ENCODE data around the gene SCARB1. TPM values are rescaled to one million over a fixed set of nuclear protein-coding genes. Genes with fewer than 3 reads are reported as not detected.

The SCARB1 gene
- polyA plus RNA-seq, 4 donors, result 41.9 to 230 (median 180) TPM

DNA sequence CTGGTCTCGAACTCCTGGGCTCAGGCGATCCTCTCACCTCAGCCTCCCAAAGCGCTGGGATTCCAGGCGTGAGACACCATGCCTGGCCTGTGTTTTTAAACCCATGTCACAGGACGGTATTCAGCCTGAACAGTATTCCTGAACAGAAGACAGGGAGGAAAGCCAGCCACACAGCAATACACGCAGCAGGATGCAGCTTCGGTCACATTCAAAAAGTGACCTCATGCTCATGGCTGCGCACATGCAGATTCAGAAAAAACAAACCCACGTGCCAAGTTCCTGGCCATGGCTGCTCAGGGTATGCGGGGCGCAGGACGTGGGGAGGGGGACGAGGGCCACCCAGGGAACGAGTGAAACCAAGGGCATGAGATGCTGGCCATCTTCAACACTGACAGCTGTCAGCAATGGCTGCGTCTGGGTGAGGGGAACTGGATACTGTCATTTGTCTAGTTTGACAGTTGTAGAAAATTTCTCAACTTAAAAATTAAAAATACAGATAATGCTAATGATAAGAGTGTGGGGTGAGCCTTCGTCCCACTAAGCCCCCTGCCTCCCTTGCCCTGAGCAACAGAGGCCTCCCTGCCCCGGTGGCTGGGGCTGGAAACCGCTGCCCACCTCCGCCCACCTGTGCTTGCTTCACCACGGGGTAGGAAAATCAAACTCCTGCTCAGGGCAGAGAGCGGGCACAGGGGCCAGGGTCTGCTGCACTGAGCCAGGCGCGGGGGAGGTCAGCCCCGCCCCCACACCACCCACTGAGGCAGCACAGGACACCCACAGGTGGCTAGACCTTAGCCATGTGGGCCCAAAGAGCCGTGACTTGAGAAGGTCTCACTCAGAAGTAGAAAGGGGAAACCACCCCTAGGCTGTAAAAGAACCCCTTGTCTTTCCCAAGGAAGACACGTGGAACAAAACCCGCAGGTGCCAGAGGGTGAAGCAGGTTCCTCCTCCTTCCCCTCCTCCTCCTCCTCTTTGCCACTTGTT, 84.2 kb downstream of the SCARB1 start:
- H3K27me3 ChIP-seq (ENCODE audit: control insufficient read depth in 3 of 3, insufficient read depth in 3 of 3, low read length in 3 of 3), result no peaks in the 10 kb centered on the region
- no peaks in the 10 kb centered on the region for H3K9me3 ChIP-seq (ENCODE audit: control insufficient read depth in 2 of 2, insufficient read depth in 1 of 2, low read depth in 1 of 2, low read length in 1 of 2)
- H3K36me3 ChIP-seq (ENCODE audit: control insufficient read depth in 3 of 3, insufficient read depth in 2 of 3, low read depth in 1 of 3, low read length in 3 of 3), result peaks cover 0 to 64% (median 6%) of the 10 kb centered on the region in 3 donors
- H3K4me1 ChIP-seq (ENCODE audit: control insufficient read depth in 3 of 3, insufficient read depth in 2 of 3, low read depth in 1 of 3, low read length in 2 of 3), result peaks cover 0 to 14% (median 0%) of the 10 kb centered on the region in 3 donors
- WGBS, 3 donors, result 81 to 88% (median 83%) methylated on average over 27 of the region's 27 CpGs
- DNase-seq (no peak), FAIRE-seq (no peak)
- no peak overlapping the region for H3K4me3 ChIP-seq (ENCODE audit: low read depth in 1 of 3, low read length in 3 of 3)
- no peak overlapping the region for H3K27ac ChIP-seq (ENCODE audit: low read depth in 1 of 3, low read length in 2 of 3)

DNA sequence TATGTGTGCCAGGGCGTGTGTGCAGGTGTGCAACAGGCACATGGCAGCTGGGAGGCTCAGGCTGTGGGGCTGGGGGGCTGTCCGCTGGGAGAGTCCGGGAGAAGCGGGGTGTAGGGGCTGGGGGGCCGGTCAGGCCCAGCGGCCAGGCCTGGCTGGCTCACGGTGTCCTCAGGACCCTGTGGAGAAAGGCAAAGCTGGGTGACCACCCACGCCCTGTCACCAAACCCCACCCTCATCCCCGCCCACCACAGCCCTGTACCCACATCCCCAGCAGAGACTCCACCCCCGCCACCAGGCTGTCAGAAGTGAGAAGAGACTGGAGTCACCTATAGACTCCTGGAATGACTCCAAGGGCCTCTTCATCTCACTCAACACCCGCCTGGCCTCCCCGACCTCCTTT, 85.3 kb downstream of the SCARB1 start:
- WGBS, 3 donors, result 73 to 76% (median 75%) methylated on average over 9 to 12 of the region's 12 CpGs

DNA sequence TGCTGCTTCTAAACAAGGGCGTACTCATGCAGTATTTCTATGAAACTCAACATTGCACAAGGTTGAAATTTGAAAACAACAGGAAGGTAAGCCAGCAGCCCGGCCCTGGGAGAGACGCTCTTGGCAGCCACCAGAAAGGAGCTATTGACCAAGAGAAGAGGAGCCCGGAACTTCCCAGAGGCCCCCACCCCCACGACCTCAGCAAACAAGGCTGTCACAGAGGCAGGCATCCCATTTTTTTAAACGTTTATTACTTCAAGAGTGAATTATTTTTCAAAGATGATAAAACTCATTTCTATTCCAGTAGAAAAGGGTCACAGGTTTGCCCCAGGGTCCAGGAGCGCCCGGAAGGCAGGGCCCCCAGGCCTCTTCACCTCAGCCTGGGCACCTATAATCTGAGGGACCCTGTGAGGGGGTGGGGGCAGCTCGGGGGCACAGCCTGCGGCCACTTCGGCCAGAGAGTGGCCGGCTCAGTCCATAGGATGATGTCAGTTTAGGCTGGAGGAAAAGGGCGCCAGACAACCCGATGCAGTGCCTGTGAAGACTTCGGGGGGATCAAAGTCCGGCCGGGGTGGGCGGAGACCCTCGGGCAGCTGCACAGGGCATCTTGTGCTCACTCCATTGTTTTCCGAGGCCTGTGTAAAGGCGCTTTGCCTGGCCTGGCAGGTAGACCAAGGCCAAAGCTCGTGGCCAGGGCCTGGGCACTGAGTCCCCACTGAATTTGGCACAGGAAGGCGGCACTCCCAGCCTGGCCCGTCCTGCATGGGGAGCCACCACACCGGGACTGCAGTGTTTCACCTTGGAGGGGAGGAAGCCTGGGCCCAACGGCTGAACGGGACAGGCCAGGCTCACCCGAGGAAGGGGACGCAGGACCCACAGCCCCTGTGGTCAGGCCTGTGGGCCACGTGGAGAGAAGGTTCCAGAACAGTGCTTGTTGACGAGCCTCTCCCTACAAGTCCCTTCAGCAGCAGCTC, 86.0 kb downstream of the SCARB1 start:
- H3K36me3 ChIP-seq (ENCODE audit: control insufficient read depth in 3 of 3, insufficient read depth in 2 of 3, low read depth in 1 of 3, low read length in 3 of 3), result peaks cover 0 to 46% (median 0%) of the 10 kb centered on the region in 3 donors
- 33 to 68% (median 53%) methylated on average over 30 to 31 of the region's 31 CpGs for WGBS, 3 donors
- no peaks in the 10 kb centered on the region for H3K9me3 ChIP-seq (ENCODE audit: control insufficient read depth in 2 of 2, insufficient read depth in 1 of 2, low read depth in 1 of 2, low read length in 1 of 2)
- FAIRE-seq (no peak), DNase-seq (peak in 1 of 2 donors; percentile 56)
- H3K4me1 ChIP-seq (ENCODE audit: control insufficient read depth in 3 of 3, insufficient read depth in 2 of 3, low read depth in 1 of 3, low read length in 2 of 3), result peaks cover 0 to 14% (median 0%) of the 10 kb centered on the region in 3 donors
- peak overlapping the region in 1 of 3 donors; percentile 45 for H3K27ac ChIP-seq (ENCODE audit: low read depth in 1 of 3, low read length in 2 of 3)
- H3K27me3 ChIP-seq (ENCODE audit: control insufficient read depth in 3 of 3, insufficient read depth in 3 of 3, low read length in 3 of 3), result no peaks in the 10 kb centered on the region
- no peak overlapping the region for H3K4me3 ChIP-seq (ENCODE audit: low read depth in 1 of 3, low read length in 3 of 3)

More for the DNA sequence above, 85.3 kb downstream of the SCARB1 start:
- Histone ChIP-seq H3K4me3 (ENCODE audit: low read depth in 1 of 3, low read length in 3 of 3) (no peak overlapping the region), H3K27ac (ENCODE audit: low read depth in 1 of 3, low read length in 2 of 3) (no peak overlapping the region), H3K4me1 (ENCODE audit: control insufficient read depth in 3 of 3, insufficient read depth in 2 of 3, low read depth in 1 of 3, low read length in 2 of 3) (peaks cover 0 to 14% (median 0%) of the 10 kb centered on the region in 3 donors), H3K27me3 (ENCODE audit: control insufficient read depth in 3 of 3, insufficient read depth in 3 of 3, low read length in 3 of 3) (no peaks in the 10 kb centered on the region), H3K9me3 (ENCODE audit: control insufficient read depth in 2 of 2, insufficient read depth in 1 of 2, low read depth in 1 of 2, low read length in 1 of 2) (no peaks in the 10 kb centered on the region), H3K36me3 (ENCODE audit: control insufficient read depth in 3 of 3, insufficient read depth in 2 of 3, low read depth in 1 of 3, low read length in 3 of 3) (peaks cover 0 to 54% (median 2%) of the 10 kb centered on the region in 3 donors)
- FAIRE-seq (no peak), DNase-seq (no peak)

DNA sequence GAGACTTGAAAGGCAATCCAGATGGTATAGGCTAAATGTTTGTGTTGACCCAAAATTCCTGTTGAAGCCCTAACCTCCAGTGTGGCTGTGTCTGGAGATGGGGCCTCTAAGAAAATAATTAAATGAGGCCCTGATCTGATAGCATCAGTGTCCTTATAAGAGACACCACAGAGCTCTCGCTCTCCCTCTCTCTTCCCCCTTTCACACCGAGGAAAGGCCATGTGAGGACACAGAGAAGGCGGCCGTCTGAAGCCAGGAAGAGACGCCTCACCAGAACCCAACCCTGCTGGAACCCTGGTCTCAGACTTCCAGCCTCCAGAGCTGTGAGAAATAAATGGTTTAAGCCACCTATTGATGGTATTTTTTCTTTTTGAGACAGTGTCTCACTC, 87.5 kb downstream of the SCARB1 start:
- Histone ChIP-seq H3K27ac (ENCODE audit: low read depth in 1 of 3, low read length in 2 of 3) (no peak overlapping the region), H3K27me3 (ENCODE audit: control insufficient read depth in 3 of 3, insufficient read depth in 3 of 3, low read length in 3 of 3) (no peaks in the 10 kb centered on the region), H3K4me1 (ENCODE audit: control insufficient read depth in 3 of 3, insufficient read depth in 2 of 3, low read depth in 1 of 3, low read length in 2 of 3) (peaks cover 0 to 20% (median 0%) of the 10 kb centered on the region in 3 donors), H3K4me3 (ENCODE audit: low read depth in 1 of 3, low read length in 3 of 3) (no peak overlapping the region), H3K36me3 (ENCODE audit: control insufficient read depth in 3 of 3, insufficient read depth in 2 of 3, low read depth in 1 of 3, low read length in 3 of 3) (peaks cover 0 to 35% (median 0%) of the 10 kb centered on the region in 3 donors), H3K9me3 (ENCODE audit: control insufficient read depth in 2 of 2, insufficient read depth in 1 of 2, low read depth in 1 of 2, low read length in 1 of 2) (no peaks in the 10 kb centered on the region)
- FAIRE-seq (no peak), DNase-seq (no peak)
- 71 to 99% (median 77%) methylated on average over 5 of the region's 5 CpGs for WGBS, 3 donors

- peaks cover 0 to 20% (median 0%) of the 10 kb centered on the region in 3 donors for H3K36me3 ChIP-seq (ENCODE audit: control insufficient read depth in 3 of 3, insufficient read depth in 2 of 3, low read depth in 1 of 3, low read length in 3 of 3)
- peaks cover 0 to 23% (median 0%) of the 10 kb centered on the region in 3 donors for H3K4me1 ChIP-seq (ENCODE audit: control insufficient read depth in 3 of 3, insufficient read depth in 2 of 3, low read depth in 1 of 3, low read length in 2 of 3)
- H3K4me3 ChIP-seq (ENCODE audit: low read depth in 1 of 3, low read length in 3 of 3), result no peak overlapping the region
- 40 to 52% (median 41%) methylated on average over 15 of the region's 15 CpGs for WGBS, 3 donors
- no peak for FAIRE-seq
- H3K27me3 ChIP-seq (ENCODE audit: control insufficient read depth in 3 of 3, insufficient read depth in 3 of 3, low read length in 3 of 3), result no peaks in the 10 kb centered on the region
- peak overlapping the region in 1 of 3 donors; percentile 56 for H3K27ac ChIP-seq (ENCODE audit: low read depth in 1 of 3, low read length in 2 of 3)
- no peaks in the 10 kb centered on the region for H3K9me3 ChIP-seq (ENCODE audit: control insufficient read depth in 2 of 2, insufficient read depth in 1 of 2, low read depth in 1 of 2, low read length in 1 of 2)
- DNase-seq, result peak in 1 of 2 donors; percentile 28
Measured at GRCh38 chr12:124774462-124775167, 89.0 kb downstream of the SCARB1 start.

- H3K27ac ChIP-seq (ENCODE audit: low read depth in 1 of 3, low read length in 2 of 3), result peak overlapping the region in 1 of 3 donors; percentile 25
- H3K4me1 ChIP-seq (ENCODE audit: control insufficient read depth in 3 of 3, insufficient read depth in 2 of 3, low read depth in 1 of 3, low read length in 2 of 3), result peaks cover 0 to 23% (median 0%) of the 10 kb centered on the region in 3 donors
- WGBS, 3 donors, result 49 to 67% (median 54%) methylated on average over 12 of the region's 12 CpGs
- peaks cover 0 to 16% (median 0%) of the 10 kb centered on the region in 3 donors for H3K36me3 ChIP-seq (ENCODE audit: control insufficient read depth in 3 of 3, insufficient read depth in 2 of 3, low read depth in 1 of 3, low read length in 3 of 3)
- no peak for FAIRE-seq
- no peaks in the 10 kb centered on the region for H3K27me3 ChIP-seq (ENCODE audit: control insufficient read depth in 3 of 3, insufficient read depth in 3 of 3, low read length in 3 of 3)
- no peak for DNase-seq
- no peak overlapping the region for H3K4me3 ChIP-seq (ENCODE audit: low read depth in 1 of 3, low read length in 3 of 3)
- no peaks in the 10 kb centered on the region for H3K9me3 ChIP-seq (ENCODE audit: control insufficient read depth in 2 of 2, insufficient read depth in 1 of 2, low read depth in 1 of 2, low read length in 1 of 2)
Measured at GRCh38 chr12:124774054-124774461, 89.6 kb downstream of the SCARB1 start.

- WGBS, 3 donors, result 63 to 71% (median 70%) methylated on average over 26 of the region's 26 CpGs
- H3K9me3 ChIP-seq (ENCODE audit: control insufficient read depth in 2 of 2, insufficient read depth in 1 of 2, low read depth in 1 of 2, low read length in 1 of 2), result no peaks in the 10 kb centered on the region
- DNase-seq, result no peak
- no peak overlapping the region for H3K4me3 ChIP-seq (ENCODE audit: low read depth in 1 of 3, low read length in 3 of 3)
- H3K4me1 ChIP-seq (ENCODE audit: control insufficient read depth in 3 of 3, insufficient read depth in 2 of 3, low read depth in 1 of 3, low read length in 2 of 3), result peaks cover 0 to 15% (median 0%) of the 10 kb centered on the region in 3 donors
- H3K36me3 ChIP-seq (ENCODE audit: control insufficient read depth in 3 of 3, insufficient read depth in 2 of 3, low read depth in 1 of 3, low read length in 3 of 3), result peaks cover 0 to 3% (median 0%) of the 10 kb centered on the region in 3 donors
- H3K27ac ChIP-seq (ENCODE audit: low read depth in 1 of 3, low read length in 2 of 3), result no peak overlapping the region
- no peak for FAIRE-seq
- H3K27me3 ChIP-seq (ENCODE audit: control insufficient read depth in 3 of 3, insufficient read depth in 3 of 3, low read length in 3 of 3), result no peaks in the 10 kb centered on the region
Measured at GRCh38 chr12:124772289-124773170, 91.1 kb downstream of the SCARB1 start.
